Smooth muscle cell (in vitro differentiated cells): ENCODE measurements around the gene SOX1. TPM values are rescaled to one million over a fixed set of nuclear protein-coding genes. Genes with fewer than 3 reads are reported as not detected.

Experiments
- DNase-seq: peaks from one replicate; lab custom pipeline; 2025; ENCODE audit not compliant: unreplicated experiment; lab: John Stamatoyannopoulos, UW
- H2AFZ ChIP-seq: fragments of 200-600 bp; sonication (generic); 2 replicates; pipeline ENCODE4 v1.6.0; 2016; ENCODE audit warnings: antibody characterized with exemption, low read depth, mild to moderate bottlenecking
- H3F3A ChIP-seq: fragments of 200-600 bp; sonication (generic); 2 replicates; pipeline ENCODE4 v1.6.0; 2017; ENCODE audit warnings: antibody characterized with exemption, low read depth
- H3K27ac ChIP-seq: fragments of 200-600 bp; sonication (generic); 2 replicates; pipeline ENCODE4 v1.5.1; 2016; ENCODE audit warnings: low read depth, mild to moderate bottlenecking
- H3K27me3 ChIP-seq: fragments of 200-600 bp; sonication (generic); 2 replicates; pipeline ENCODE4 v1.6.1; 2016; ENCODE audit warnings: low read depth, mild to moderate bottlenecking
- H3K36me3 ChIP-seq: fragments of 200-600 bp; sonication (generic); 2 replicates; pipeline ENCODE4 v1.5.1; 2016; ENCODE audit warnings: low read depth
- H3K4me1 ChIP-seq: fragments of 200-600 bp; sonication (generic); 2 replicates; pipeline ENCODE4 v1.5.1; 2016; ENCODE audit warnings: low read depth
- H3K4me2 ChIP-seq: fragments of 200-600 bp; sonication (generic); 2 replicates; pipeline ENCODE4 v1.6.0; 2016; ENCODE audit warnings: mild to moderate bottlenecking
- H3K4me3 ChIP-seq: fragments of 200-600 bp; sonication (generic); 2 replicates; pipeline ENCODE4 v1.5.1; 2016; ENCODE audit warnings: mild to moderate bottlenecking
- H3K79me2 ChIP-seq: fragments of 200-600 bp; sonication (generic); 2 replicates; pipeline ENCODE4 v1.6.0; 2016; ENCODE audit warnings: low read depth, mild to moderate bottlenecking
- H3K9ac ChIP-seq: fragments of 200-600 bp; sonication (generic); 2 replicates; pipeline ENCODE4 v1.6.0; 2016; ENCODE audit warnings: low read depth
- H3K9me3 ChIP-seq: fragments of 200-600 bp; sonication (generic); replicated peaks from 2 replicates; pipeline ENCODE4 v1.5.1; 2016; ENCODE audit warnings: low read depth
- H4K20me1 ChIP-seq: fragments of 200-600 bp; sonication (generic); 2 replicates; pipeline ENCODE4 v1.6.0; 2016; ENCODE audit warnings: low read depth
- WGBS: methylation state at CpG from one replicate; pipeline ENCODE4 v1.1.7; 2016; ENCODE audit warnings: low lambda C conversion rate; 5-methylcytosine and 5-hydroxymethylcytosine counted together
- polyA plus RNA-seq: library from polyadenylated mRNA; unstranded; fragments of >200 nt; fragmentation: Nextera tagmentation; extraction: Ambion mirVana; gene quantifications from 2 replicates; pipeline ENCODE4 v1.2.1, GENCODE V29; 2016
- total RNA-seq: library from RNA; depleted of rRNA; stranded (reverse); fragments of >200 nt; gene quantifications from 2 replicates; pipeline ENCODE4 v1.2.3, GENCODE V29; 2014
- TF ChIP-seq, protein P1 (sequence below): fragments of 200-600 bp; sonication (generic); IDR thresholded peaks from 2 replicates; pipeline ENCODE4 v1.5.1; 2017; ENCODE audit warnings: borderline replicate concordance, mild to moderate bottlenecking, antibody characterized with exemption; ENCODE audit not compliant: insufficient read depth, poor library complexity, severe bottlenecking

The SOX1 gene
- total and polyA plus RNA-seq, 2 experiments from 2014 or later: not detected

DNA sequence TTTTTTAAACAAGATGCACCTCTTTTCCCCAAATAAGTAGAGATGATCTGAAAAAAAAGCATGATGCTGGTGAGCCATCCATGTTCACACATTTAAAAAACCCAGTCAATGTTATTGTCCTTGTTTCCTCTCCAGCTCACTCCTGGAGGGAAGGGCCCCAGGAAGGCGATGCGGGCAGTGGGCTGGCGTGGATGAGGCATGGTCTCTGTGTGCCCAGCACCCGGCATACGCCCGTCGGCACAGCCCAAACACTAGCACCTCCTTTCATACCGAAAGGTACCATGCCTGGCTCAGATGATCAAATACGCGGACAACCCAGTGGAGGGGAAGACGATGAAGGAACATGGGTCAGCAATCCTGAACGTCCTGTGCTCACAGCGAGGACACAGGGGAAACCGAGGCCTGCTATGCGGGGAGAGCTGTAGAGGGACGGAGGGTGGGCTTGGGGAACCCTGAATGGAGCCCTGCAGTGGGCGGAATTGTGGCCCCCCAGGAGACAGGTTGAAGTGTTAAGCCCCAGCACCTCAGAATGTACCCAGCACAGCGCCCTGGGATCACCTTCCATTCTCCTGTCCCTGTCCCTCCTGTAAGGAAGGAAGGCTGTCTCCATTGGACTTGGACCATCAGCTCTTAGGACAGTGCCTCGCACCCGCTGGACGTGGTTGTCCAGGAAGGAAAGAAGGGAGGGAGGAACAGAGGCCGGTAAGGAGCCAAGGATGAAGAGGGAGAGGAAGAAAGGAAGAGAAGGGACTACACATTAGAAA is 49.4 kb downstream of the SOX1 start:
- Histone ChIP-seq H3K4me1 (no peaks in the 10 kb centered on the region), H3K27me3 (peaks cover 28% of the 10 kb centered on the region), H3K79me2 (no peaks in the 10 kb centered on the region), H3K4me2 (no peak overlapping the region), H3K36me3 (no peaks in the 10 kb centered on the region), H3K9me3 (no peaks in the 10 kb centered on the region), H3K4me3 (no peak overlapping the region), H3K27ac (no peak overlapping the region), H3K9ac (no peak overlapping the region), H4K20me1 (no peaks in the 10 kb centered on the region), H2AFZ (no peak overlapping the region), H3F3A (no peaks in the 10 kb centered on the region)
- DNase-seq: no peak
- 90% methylated on average over 22 of the region's 22 CpGs for WGBS
- TF ChIP-seq, protein P1, sequence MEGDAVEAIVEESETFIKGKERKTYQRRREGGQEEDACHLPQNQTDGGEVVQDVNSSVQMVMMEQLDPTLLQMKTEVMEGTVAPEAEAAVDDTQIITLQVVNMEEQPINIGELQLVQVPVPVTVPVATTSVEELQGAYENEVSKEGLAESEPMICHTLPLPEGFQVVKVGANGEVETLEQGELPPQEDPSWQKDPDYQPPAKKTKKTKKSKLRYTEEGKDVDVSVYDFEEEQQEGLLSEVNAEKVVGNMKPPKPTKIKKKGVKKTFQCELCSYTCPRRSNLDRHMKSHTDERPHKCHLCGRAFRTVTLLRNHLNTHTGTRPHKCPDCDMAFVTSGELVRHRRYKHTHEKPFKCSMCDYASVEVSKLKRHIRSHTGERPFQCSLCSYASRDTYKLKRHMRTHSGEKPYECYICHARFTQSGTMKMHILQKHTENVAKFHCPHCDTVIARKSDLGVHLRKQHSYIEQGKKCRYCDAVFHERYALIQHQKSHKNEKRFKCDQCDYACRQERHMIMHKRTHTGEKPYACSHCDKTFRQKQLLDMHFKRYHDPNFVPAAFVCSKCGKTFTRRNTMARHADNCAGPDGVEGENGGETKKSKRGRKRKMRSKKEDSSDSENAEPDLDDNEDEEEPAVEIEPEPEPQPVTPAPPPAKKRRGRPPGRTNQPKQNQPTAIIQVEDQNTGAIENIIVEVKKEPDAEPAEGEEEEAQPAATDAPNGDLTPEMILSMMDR: no peak

DNA sequence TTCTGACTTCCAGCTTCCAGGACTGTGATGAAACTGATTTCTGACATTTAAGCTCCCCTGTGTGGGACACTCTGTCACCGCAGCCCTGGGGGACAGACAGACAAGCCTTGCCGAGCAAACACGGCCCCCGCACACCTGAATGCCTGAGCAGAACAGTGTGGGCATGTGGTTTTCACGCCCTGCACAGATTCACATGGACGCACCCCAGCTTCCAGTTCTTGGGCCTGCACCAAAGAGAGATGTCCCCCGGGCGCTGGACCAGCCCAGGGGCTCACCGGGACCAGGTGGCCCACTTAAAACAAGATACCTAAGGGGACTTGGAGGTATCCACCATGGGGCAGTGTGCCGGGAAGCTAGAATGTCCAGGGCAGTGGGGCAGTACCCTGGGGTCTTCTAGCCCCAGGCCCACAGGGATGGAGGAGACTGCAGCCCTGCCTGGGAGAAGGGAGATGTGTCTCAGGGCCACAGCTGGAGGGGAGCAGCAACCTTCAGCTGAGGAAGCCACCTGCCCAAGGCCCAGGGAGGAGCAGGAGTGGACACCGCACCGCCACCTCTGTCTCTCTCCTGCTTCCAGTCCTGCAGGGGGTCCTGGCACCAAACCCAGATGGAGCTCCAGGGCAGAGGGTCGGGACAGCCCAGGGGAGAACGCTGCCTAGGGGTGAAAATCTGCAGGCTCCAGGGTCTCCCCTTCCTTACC is 50.5 kb downstream of the SOX1 start:
- DNase-seq: no peak
- no peak overlapping the region for H2AFZ ChIP-seq
- H3K4me1 ChIP-seq: no peaks in the 10 kb centered on the region
- WGBS: 93% methylated on average over 14 of the region's 14 CpGs
- H3F3A ChIP-seq: no peaks in the 10 kb centered on the region
- no peak overlapping the region for H3K9ac ChIP-seq
- H3K27me3 ChIP-seq: peaks cover 19% of the 10 kb centered on the region
- no peak overlapping the region for H3K4me2 ChIP-seq
- TF ChIP-seq, protein P1: no peak
- no peaks in the 10 kb centered on the region for H3K36me3 ChIP-seq
- H3K9me3 ChIP-seq: no peaks in the 10 kb centered on the region
- H3K27ac ChIP-seq: no peak overlapping the region
- no peak overlapping the region for H3K4me3 ChIP-seq
- H4K20me1 ChIP-seq: no peaks in the 10 kb centered on the region
- no peaks in the 10 kb centered on the region for H3K79me2 ChIP-seq

DNA sequence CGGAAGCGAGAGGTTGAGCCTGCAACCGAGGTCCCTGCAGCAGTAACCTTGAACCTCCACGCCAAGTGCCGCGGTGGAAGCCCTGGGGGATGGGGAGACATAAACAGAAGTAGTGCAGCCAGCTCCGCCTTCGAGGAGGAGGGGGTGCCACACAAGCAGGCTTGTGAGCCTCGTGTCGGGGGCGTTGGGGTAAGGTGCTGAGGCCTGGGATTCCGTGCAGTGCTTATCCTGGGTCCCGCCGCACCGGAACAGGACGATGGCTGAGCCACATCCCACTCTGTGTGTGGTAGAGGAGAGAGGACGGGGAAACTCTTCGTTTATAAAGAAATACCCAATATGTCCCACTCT is 51.0 kb downstream of the SOX1 start:
- Histone ChIP-seq H3K9me3 (no peaks in the 10 kb centered on the region), H3K36me3 (no peaks in the 10 kb centered on the region)
- WGBS: 91% methylated on average over 18 of the region's 18 CpGs

More for the DNA sequence above, 51.0 kb downstream of the SOX1 start:
- H3K4me2 ChIP-seq: no peak overlapping the region
- H3K9ac ChIP-seq: no peak overlapping the region
- no peaks in the 10 kb centered on the region for H3K4me1 ChIP-seq
- H3F3A ChIP-seq: no peaks in the 10 kb centered on the region
- no peak overlapping the region for H2AFZ ChIP-seq
- H3K4me3 ChIP-seq: no peak overlapping the region
- TF ChIP-seq, protein P1: no peak
- no peak overlapping the region for H3K27ac ChIP-seq
- no peaks in the 10 kb centered on the region for H3K79me2 ChIP-seq
- H3K27me3 ChIP-seq: peaks cover 19% of the 10 kb centered on the region
- DNase-seq: no peak
- H4K20me1 ChIP-seq: no peaks in the 10 kb centered on the region
